GM12878 (cell line): ENCODE results near the gene MBD5. TPM values are rescaled to one million over a fixed set of nuclear protein-coding genes. Genes with fewer than 3 reads are reported as not detected.

ENCODE experiments used
- CBX3 ChIP-seq: fragments of 200-600 bp; sonication (generic); IDR thresholded peaks from 2 replicates; pipeline ENCODE4 v1.6.1; 2016; ENCODE audit warnings: low read depth, borderline replicate concordance
- CEBPB ChIP-seq, 2 experiments: fragments of 150-350 bp in 1 of 2; IDR thresholded peaks; 2 replicates each; pipeline ENCODE4 v1.6.1; 2012 to 2014; ENCODE audit warnings: low read depth in 2 of 2, low read length in 2 of 2, borderline replicate concordance in 1 of 2, inconsistent platforms in 1 of 2
- CREM ChIP-seq: IDR thresholded peaks from 2 replicates; pipeline ENCODE4 v1.6.1; 2014; ENCODE audit warnings: antibody characterized with exemption, low read depth
- EP300 ChIP-seq, 2 experiments: fragments of 150-350 bp in 1 of 2; IDR thresholded peaks; 2 replicates each; pipeline ENCODE4 v1.6.1; 2011 to 2012; ENCODE audit warnings: low read depth in 2 of 2, low read length in 2 of 2, borderline replicate concordance in 1 of 2, improper control_type of control experiment in 1 of 2, inconsistent platforms in 1 of 2; ENCODE audit not compliant: control insufficient read depth in 1 of 2
- FOS ChIP-seq: IDR thresholded peaks from 3 replicates; pipeline ENCODE4 v1.6.1; 2011; ENCODE audit warnings: borderline replicate concordance; ENCODE audit not compliant: insufficient read length; ENCODE audit errors: extremely low read depth
- FOXK2 ChIP-seq: fragments of 450-650 bp; IDR thresholded peaks from 2 replicates; pipeline ENCODE4 v1.6.1; 2017; ENCODE audit warnings: mild to moderate bottlenecking, moderate library complexity
- FOXM1 ChIP-seq: IDR thresholded peaks from 2 replicates; pipeline ENCODE4 v1.6.1; 2012; ENCODE audit warnings: low read depth, mild to moderate bottlenecking, inconsistent platforms, low read length, moderate library complexity
- GATAD2B ChIP-seq: fragments of 450-650 bp; conservative IDR thresholded peaks from 2 replicates; pipeline ENCODE4 v1.6.1; 2017; ENCODE audit warnings: low read depth, mild to moderate bottlenecking, moderate library complexity
- JUNB ChIP-seq: IDR thresholded peaks from 2 replicates; pipeline ENCODE4 v1.6.1; 2016; ENCODE audit warnings: antibody characterized with exemption, mild to moderate bottlenecking
- KDM1A ChIP-seq: fragments of 200-600 bp; sonication (generic); IDR thresholded peaks from 2 replicates; pipeline ENCODE4 v1.6.1; 2016; ENCODE audit warnings: borderline replicate concordance
- MTA3 ChIP-seq: IDR thresholded peaks from 2 replicates; pipeline ENCODE4 v1.6.1; 2012; ENCODE audit warnings: low read length, inconsistent platforms, borderline replicate concordance
- MYB ChIP-seq: fragments of 150-350 bp; IDR thresholded peaks from 2 replicates; pipeline ENCODE4 v1.6.1; 2014; ENCODE audit warnings: mild to moderate bottlenecking, low read depth, low read length, borderline replicate concordance
- PAX8 ChIP-seq: fragments of 450-650 bp; IDR thresholded peaks from 2 replicates; pipeline ENCODE4 v1.6.1; 2017; ENCODE audit warnings: mild to moderate bottlenecking, moderate library complexity
- POLR2A ChIP-seq: IDR thresholded peaks from 2 replicates; pipeline ENCODE4 v1.6.1; 2011; ENCODE audit warnings: low read depth, mild to moderate bottlenecking, low read length
- RAD21 ChIP-seq: IDR thresholded peaks from 2 replicates; pipeline ENCODE4 v1.6.1; 2011; ENCODE audit warnings: mild to moderate bottlenecking, low read depth, low read length, moderate library complexity; ENCODE audit not compliant: insufficient read depth
- SMC3 ChIP-seq: IDR thresholded peaks from 2 replicates; pipeline ENCODE4 v1.6.1; 2011; ENCODE audit warnings: low read length, improper control_type of control experiment, borderline replicate concordance
- TARDBP ChIP-seq: IDR thresholded peaks from 2 replicates; pipeline ENCODE4 v1.6.1; 2016; ENCODE audit warnings: borderline replicate concordance
- polyA plus RNA-seq, 11 experiments: library from polyadenylated mRNA; depleted of rRNA in 4 of 11; unstranded in 6 of 11; stranded (reverse) in 5 of 11; fragments of >200 nt; fragmentation: Nextera tagmentation in 4 of 11; fragmentation: Illumina TruSeq in 1 of 11; extraction: Ambion mirVana in 4 of 11; extraction: Trizol in 1 of 11; gene quantifications; 1 replicate in 1 of 11; 2 replicates in 10 of 11; pipeline versions ENCODE4 v1.2.1 to v1.2.3, GENCODE V29; 2011 to 2016; ENCODE audit warnings: inconsistent platforms in 2 of 11, missing spikeins in 2 of 11, low read depth in 1 of 11
- total RNA-seq, 4 experiments: library from RNA; depleted of rRNA in 3 of 4; stranded (reverse); fragments of >200 nt in 3 of 4; fragmentation: Illumina TruSeq in 1 of 4; extraction: Trizol in 1 of 4; gene quantifications; 2 replicates each; pipeline versions ENCODE4 v1.2.1 to v1.2.3, GENCODE V29; 2013 to 2021
- TF ChIP-seq, protein P1 (sequence below): fragments of 450-650 bp; formaldehyde crosslinking; IDR thresholded peaks from 2 replicates; pipeline ENCODE4 v1.4.0; 2020; ENCODE audit warnings: mild to moderate bottlenecking, moderate library complexity
- TF ChIP-seq, protein P2 (sequence below): IDR thresholded peaks from 2 replicates; pipeline ENCODE4 v1.6.1; 2011; ENCODE audit warnings: borderline replicate concordance, low read depth, mild to moderate bottlenecking, moderate library complexity, mixed read lengths, low read length; ENCODE audit not compliant: insufficient read depth; ENCODE audit errors: extremely low read length
- TF ChIP-seq, protein P3 (sequence below): IDR thresholded peaks from 2 replicates; pipeline ENCODE4 v1.6.1; 2012; ENCODE audit warnings: low read length, inconsistent platforms
- TF ChIP-seq, protein P4 (sequence below): IDR thresholded peaks from 2 replicates; pipeline ENCODE4 v1.6.1; 2011; ENCODE audit warnings: borderline replicate concordance, low read depth, mild to moderate bottlenecking, moderate library complexity, low read length; ENCODE audit not compliant: insufficient read depth, poor library complexity, severe bottlenecking
- TF ChIP-seq, protein P5 (sequence below): fragments of 450-650 bp; IDR thresholded peaks from 2 replicates; pipeline ENCODE4 v1.6.1; 2016; ENCODE audit warnings: mild to moderate bottlenecking

The MBD5 gene
- total and polyA plus RNA-seq, 10 of the 15 experiments (the other 5 are each of a cell fraction or from before 2014, with no cell fraction given), result 7.4 to 58.0 (median 21.2) TPM

DNA sequence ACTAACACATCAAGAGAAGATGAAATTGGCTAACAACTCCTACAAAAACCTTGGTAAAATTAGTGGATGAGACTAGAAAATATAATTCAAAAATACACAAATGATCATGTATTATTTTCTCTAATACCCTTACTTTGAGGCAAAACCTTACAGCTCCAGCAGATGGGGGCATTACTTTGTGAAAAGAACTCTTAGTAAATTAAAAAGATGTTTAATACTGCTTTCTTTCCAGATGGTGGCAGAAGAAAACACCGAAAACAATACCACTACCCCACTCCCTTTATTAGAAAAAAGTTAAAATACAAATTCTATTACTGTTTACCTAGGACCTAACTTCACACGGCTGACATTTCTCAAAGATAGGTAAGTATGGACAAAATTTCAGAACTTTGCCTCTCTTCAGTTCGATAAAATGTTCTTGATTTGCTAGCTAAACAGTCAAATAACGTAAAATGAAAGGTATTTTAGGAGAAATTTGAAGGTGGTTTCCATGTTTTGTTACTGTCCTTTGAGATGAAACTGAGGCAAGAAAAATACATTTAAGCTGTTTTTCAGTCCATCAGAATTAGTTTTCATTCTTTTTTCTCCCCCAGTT, 31.0 kb upstream of the MBD5 start (continued):
- TF ChIP-seq, protein P1, sequence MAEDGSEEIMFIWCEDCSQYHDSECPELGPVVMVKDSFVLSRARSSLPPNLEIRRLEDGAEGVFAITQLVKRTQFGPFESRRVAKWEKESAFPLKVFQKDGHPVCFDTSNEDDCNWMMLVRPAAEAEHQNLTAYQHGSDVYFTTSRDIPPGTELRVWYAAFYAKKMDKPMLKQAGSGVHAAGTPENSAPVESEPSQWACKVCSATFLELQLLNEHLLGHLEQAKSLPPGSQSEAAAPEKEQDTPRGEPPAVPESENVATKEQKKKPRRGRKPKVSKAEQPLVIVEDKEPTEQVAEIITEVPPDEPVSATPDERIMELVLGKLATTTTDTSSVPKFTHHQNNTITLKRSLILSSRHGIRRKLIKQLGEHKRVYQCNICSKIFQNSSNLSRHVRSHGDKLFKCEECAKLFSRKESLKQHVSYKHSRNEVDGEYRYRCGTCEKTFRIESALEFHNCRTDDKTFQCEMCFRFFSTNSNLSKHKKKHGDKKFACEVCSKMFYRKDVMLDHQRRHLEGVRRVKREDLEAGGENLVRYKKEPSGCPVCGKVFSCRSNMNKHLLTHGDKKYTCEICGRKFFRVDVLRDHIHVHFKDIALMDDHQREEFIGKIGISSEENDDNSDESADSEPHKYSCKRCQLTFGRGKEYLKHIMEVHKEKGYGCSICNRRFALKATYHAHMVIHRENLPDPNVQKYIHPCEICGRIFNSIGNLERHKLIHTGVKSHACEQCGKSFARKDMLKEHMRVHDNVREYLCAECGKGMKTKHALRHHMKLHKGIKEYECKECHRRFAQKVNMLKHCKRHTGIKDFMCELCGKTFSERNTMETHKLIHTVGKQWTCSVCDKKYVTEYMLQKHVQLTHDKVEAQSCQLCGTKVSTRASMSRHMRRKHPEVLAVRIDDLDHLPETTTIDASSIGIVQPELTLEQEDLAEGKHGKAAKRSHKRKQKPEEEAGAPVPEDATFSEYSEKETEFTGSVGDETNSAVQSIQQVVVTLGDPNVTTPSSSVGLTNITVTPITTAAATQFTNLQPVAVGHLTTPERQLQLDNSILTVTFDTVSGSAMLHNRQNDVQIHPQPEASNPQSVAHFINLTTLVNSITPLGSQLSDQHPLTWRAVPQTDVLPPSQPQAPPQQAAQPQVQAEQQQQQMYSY (CRISPR knock-in tag), result no peak
- TF ChIP-seq KDM1A, result no peak
- peak; percentile 96 for TF ChIP-seq SMC3
- no peak for TF ChIP-seq POLR2A
- TF ChIP-seq FOS, result no peak
- no peak for TF ChIP-seq MTA3
- TF ChIP-seq, protein P2, sequence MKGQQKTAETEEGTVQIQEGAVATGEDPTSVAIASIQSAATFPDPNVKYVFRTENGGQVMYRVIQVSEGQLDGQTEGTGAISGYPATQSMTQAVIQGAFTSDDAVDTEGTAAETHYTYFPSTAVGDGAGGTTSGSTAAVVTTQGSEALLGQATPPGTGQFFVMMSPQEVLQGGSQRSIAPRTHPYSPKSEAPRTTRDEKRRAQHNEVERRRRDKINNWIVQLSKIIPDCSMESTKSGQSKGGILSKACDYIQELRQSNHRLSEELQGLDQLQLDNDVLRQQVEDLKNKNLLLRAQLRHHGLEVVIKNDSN, result no peak
- no peak for TF ChIP-seq CEBPB (IDR thresholded peaks at IDR 0.05; ENCODE audit: borderline replicate concordance in 1 of 2, low read depth in 2 of 2, low read length in 2 of 2)
- no peak for TF ChIP-seq CBX3
- TF ChIP-seq EP300 (IDR thresholded peaks at IDR 0.05; ENCODE audit: borderline replicate concordance in 1 of 2, control insufficient read depth in 1 of 2, low read depth in 2 of 2, low read length in 2 of 2), result no peak
- TF ChIP-seq JUNB, result no peak
- no peak for TF ChIP-seq PAX8
- TF ChIP-seq TARDBP, result no peak
- TF ChIP-seq, protein P3, sequence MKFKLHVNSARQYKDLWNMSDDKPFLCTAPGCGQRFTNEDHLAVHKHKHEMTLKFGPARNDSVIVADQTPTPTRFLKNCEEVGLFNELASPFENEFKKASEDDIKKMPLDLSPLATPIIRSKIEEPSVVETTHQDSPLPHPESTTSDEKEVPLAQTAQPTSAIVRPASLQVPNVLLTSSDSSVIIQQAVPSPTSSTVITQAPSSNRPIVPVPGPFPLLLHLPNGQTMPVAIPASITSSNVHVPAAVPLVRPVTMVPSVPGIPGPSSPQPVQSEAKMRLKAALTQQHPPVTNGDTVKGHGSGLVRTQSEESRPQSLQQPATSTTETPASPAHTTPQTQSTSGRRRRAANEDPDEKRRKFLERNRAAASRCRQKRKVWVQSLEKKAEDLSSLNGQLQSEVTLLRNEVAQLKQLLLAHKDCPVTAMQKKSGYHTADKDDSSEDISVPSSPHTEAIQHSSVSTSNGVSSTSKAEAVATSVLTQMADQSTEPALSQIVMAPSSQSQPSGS, result 0 out of 2 replicates have a peak, but pooled peaks have one; percentile 16
- peak; percentile 28; the same call in 1 of the 2 replicates for TF ChIP-seq FOXM1
- no peak for TF ChIP-seq FOXK2
- TF ChIP-seq, protein P4, sequence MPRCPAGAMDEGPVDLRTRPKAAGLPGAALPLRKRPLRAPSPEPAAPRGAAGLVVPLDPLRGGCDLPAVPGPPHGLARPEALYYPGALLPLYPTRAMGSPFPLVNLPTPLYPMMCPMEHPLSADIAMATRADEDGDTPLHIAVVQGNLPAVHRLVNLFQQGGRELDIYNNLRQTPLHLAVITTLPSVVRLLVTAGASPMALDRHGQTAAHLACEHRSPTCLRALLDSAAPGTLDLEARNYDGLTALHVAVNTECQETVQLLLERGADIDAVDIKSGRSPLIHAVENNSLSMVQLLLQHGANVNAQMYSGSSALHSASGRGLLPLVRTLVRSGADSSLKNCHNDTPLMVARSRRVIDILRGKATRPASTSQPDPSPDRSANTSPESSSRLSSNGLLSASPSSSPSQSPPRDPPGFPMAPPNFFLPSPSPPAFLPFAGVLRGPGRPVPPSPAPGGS, result no peak
- TF ChIP-seq, protein P5, sequence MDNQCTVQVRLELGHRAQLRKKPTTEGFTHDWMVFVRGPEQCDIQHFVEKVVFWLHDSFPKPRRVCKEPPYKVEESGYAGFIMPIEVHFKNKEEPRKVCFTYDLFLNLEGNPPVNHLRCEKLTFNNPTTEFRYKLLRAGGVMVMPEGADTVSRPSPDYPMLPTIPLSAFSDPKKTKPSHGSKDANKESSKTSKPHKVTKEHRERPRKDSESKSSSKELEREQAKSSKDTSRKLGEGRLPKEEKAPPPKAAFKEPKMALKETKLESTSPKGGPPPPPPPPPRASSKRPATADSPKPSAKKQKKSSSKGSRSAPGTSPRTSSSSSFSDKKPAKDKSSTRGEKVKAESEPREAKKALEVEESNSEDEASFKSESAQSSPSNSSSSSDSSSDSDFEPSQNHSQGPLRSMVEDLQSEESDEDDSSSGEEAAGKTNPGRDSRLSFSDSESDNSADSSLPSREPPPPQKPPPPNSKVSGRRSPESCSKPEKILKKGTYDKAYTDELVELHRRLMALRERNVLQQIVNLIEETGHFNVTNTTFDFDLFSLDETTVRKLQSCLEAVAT, result no peak
- no peak for TF ChIP-seq MYB
- TF ChIP-seq RAD21, result peak; percentile 95
- no peak for TF ChIP-seq GATAD2B
- no peak for TF ChIP-seq CREM
